T-cell (primary cell): Measurements from ENCODE around the gene MIPOL1. TPM values are rescaled to one million over a fixed set of nuclear protein-coding genes. Genes with fewer than 3 reads are reported as not detected.
"Not testable (repeated sequence)": the region's sequence is repeated elsewhere in the genome, so short reads cannot be mapped to it uniquely, and the experiment has no call there.

Experiments used
- ATAC-seq, 4 experiments: fragments of 200-7000 bp in 3 of 4; fragments of 150-1000 bp in 1 of 4; cut with Tn5 transposase; replicated peaks in 1 of 4; 1 replicate in 3 of 4; 2 replicates in 1 of 4; pipeline ENCODE4 v1.10.0; 2021; ENCODE audit warnings: moderate library complexity in 3 of 4, mild to moderate bottlenecking in 2 of 4, moderate number of reproducible peaks in 1 of 4
- CTCF ChIA-PET, 2 donors: fragments of 300-600 bp; sonication (Branson Sonifier 250); formaldehyde crosslinking; loops; one replicate each; lab custom pipeline; 2022; ENCODE audit warnings: antibody characterized with exemption in 2 of 2; lab: Charles Lee
- POLR2A ChIA-PET, 2 donors: fragments of 300-600 bp; sonication (Branson Sonifier 250); formaldehyde crosslinking; loops; one replicate each; lab custom pipeline; 2022; ENCODE audit warnings: antibody characterized with exemption in 2 of 2; lab: Charles Lee
- DNase-seq, 35 experiments: peaks; one replicate each; pipeline versions ENCODE4 v3.0.0 to v3.0.0-alpha.2; 2013 to 2023
- H3K27ac ChIP-seq: one replicate; pipeline ENCODE4 v1.5.1; 2013; ENCODE audit warnings: low read length
- H3K27me3 ChIP-seq, 2 experiments: replicated peaks in 1 of 2; 1 replicate in 1 of 2; 2 replicates in 1 of 2; pipeline versions ENCODE4 v1.6.1 to v1.7.0; 2013; ENCODE audit warnings: low read length in 1 of 2, mixed read lengths in 1 of 2; ENCODE audit not compliant: control insufficient read depth in 2 of 2, insufficient read depth in 2 of 2; ENCODE audit errors: extremely low read depth in 1 of 2
- H3K36me3 ChIP-seq, 2 donors: 1 replicate in 1 of 2; 2 replicates in 1 of 2; pipeline versions ENCODE4 v1.6.1 to v1.7.0; 2013; ENCODE audit warnings: low read length in 1 of 2; ENCODE audit not compliant: control insufficient read depth in 2 of 2, insufficient read depth in 1 of 2; ENCODE audit errors: extremely low read depth in 1 of 2
- H3K4me1 ChIP-seq, 2 experiments: 1 replicate in 1 of 2; 2 replicates in 1 of 2; pipeline versions ENCODE4 v1.6.1 to v1.7.0; 2013; ENCODE audit warnings: low read length in 2 of 2, mixed read lengths in 1 of 2; ENCODE audit not compliant: insufficient read depth in 2 of 2, control insufficient read depth in 1 of 2; ENCODE audit errors: extremely low read depth in 1 of 2
- H3K4me3 ChIP-seq, 2 donors: 1 replicate in 1 of 2; 2 replicates in 1 of 2; pipeline versions ENCODE4 v1.5.1 to v1.7.0; 2013; ENCODE audit warnings: mild to moderate bottlenecking in 2 of 2, low read length in 1 of 2, moderate library complexity in 1 of 2; ENCODE audit not compliant: control insufficient read depth in 1 of 2; ENCODE audit errors: extremely low read depth in 1 of 2
- H3K9me3 ChIP-seq: 2 replicates; pipeline ENCODE4 v1.7.0; 2013
- H3K27ac Mint-ChIP-seq, 2 donors: one replicate each; pipeline ENCODE4 v1.8.0; 2020 to 2021; ENCODE audit warnings: mild to moderate bottlenecking in 2 of 2, mixed read lengths in 2 of 2
- H3K27me3 Mint-ChIP-seq, 2 donors: one replicate each; pipeline ENCODE4 v1.8.0; 2021 to 2022; ENCODE audit warnings: mixed read lengths in 2 of 2
- H3K36me3 Mint-ChIP-seq: one replicate; pipeline ENCODE4 v1.8.0; 2021; ENCODE audit warnings: mixed read lengths
- H3K4me1 Mint-ChIP-seq, 3 donors: one replicate each; pipeline ENCODE4 v1.8.0; 2020 to 2022; ENCODE audit warnings: mixed read lengths in 3 of 3, mild to moderate bottlenecking in 1 of 3
- H3K4me3 Mint-ChIP-seq, 3 donors: one replicate each; pipeline ENCODE4 v1.8.0; 2020 to 2022; ENCODE audit warnings: mild to moderate bottlenecking in 3 of 3, mixed read lengths in 3 of 3, moderate library complexity in 3 of 3
- H3K9me3 Mint-ChIP-seq, 3 donors: one replicate each; pipeline ENCODE4 v1.8.0; 2020 to 2022; ENCODE audit warnings: mixed read lengths in 3 of 3
- WGBS: methylation state at CpG from one replicate; pipeline ENCODE4 v1.1.5; 2013; ENCODE audit warnings: missing lambda C conversion rate; ENCODE audit not compliant: insufficient coverage; 5-methylcytosine and 5-hydroxymethylcytosine counted together
- total RNA-seq, 35 experiments: library from RNA in 6 of 35; stranded (reverse) in 6 of 35; fragments of 120-200 nt in 1 of 35; gene quantifications; one replicate each; pipeline versions ENCODE4 v1.2.1 to v1.2.4 and lab custom pipeline; 2013 to 2026

The MIPOL1 gene
- total RNA-seq, 5 donors from 2014 or later (not counting 1 experiment from before 2014, with no cell fraction given), result 0.20 to 0.49 (median 0.29) TPM; not detected in 1

DNA sequence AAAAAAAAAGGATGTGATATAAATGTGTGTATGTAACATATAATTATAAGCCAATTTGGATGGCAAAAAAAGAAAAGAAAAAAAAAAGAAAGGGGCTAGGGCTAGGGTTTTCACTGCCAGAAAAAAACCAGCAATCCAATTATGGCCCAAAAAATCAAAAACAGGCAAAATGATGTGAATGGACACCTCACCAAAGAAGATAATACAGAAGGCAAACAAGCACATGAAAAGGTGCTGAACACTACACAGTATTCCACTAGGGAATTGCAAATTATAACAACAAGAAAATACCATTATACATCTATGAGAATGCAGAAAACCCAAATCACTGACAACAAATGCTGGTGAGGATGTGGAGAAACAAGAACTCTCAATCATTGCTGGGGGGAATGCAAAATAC, 12.1 kb upstream of the MIPOL1 start:
- DNase-seq (no peak), ATAC-seq (no peak)
- H3K4me1 Mint-ChIP-seq, result no peaks in the 10 kb centered on the region
- peaks cover 0 to 3% of the 10 kb centered on the region in 2 donors for H3K27me3 Mint-ChIP-seq
- Histone ChIP-seq H3K4me1 (no peaks in the 10 kb centered on the region), H3K27me3 (no peaks in the 10 kb centered on the region), H3K4me3 (no peak overlapping the region), H3K36me3 (no peaks in the 10 kb centered on the region), H3K27ac (no peak overlapping the region), H3K9me3 (no peaks in the 10 kb centered on the region)
- POLR2A ChIA-PET, result no interaction called here
- no peaks in the 10 kb centered on the region for H3K36me3 Mint-ChIP-seq
- no peak overlapping the region for H3K27ac Mint-ChIP-seq
- peaks cover 7 to 13% (median 12%) of the 10 kb centered on the region in 3 donors for H3K9me3 Mint-ChIP-seq
- H3K4me3 Mint-ChIP-seq, result no peak overlapping the region
- CTCF ChIA-PET, result no interaction called here

- peaks cover 7 to 18% (median 15%) of the 10 kb centered on the region in 3 donors for H3K9me3 Mint-ChIP-seq
- Histone ChIP-seq H3K9me3 (no peaks in the 10 kb centered on the region), H3K36me3 (no peaks in the 10 kb centered on the region), H3K27me3 (no peaks in the 10 kb centered on the region), H3K4me3 (no peak overlapping the region), H3K27ac (no peak overlapping the region), H3K4me1 (no peaks in the 10 kb centered on the region)
- peaks cover 0 to 3% of the 10 kb centered on the region in 2 donors for H3K27me3 Mint-ChIP-seq
- WGBS, result no CpG with 5 or more reads among the region's 1 CpG
- POLR2A ChIA-PET, result no interaction called here
- ATAC-seq (no peak), DNase-seq (no peak)
- CTCF ChIA-PET, result no interaction called here
- H3K4me1 Mint-ChIP-seq, result no peaks in the 10 kb centered on the region
- H3K4me3 Mint-ChIP-seq, result no peak overlapping the region
- no peaks in the 10 kb centered on the region for H3K36me3 Mint-ChIP-seq
- H3K27ac Mint-ChIP-seq, result no peak overlapping the region
These were observed 10.9 kb upstream of the MIPOL1 start for GRCh38 chr14:37186865-37187264.

- CTCF ChIA-PET, result no interaction called here
- peaks cover 4 to 15% (median 13%) of the 10 kb centered on the region in 3 donors for H3K9me3 Mint-ChIP-seq
- H3K4me3 Mint-ChIP-seq, result no peak overlapping the region
- POLR2A ChIA-PET, result no interaction called here
- Histone ChIP-seq H3K9me3 (no peaks in the 10 kb centered on the region), H3K27me3 (no peaks in the 10 kb centered on the region), H3K36me3 (no peaks in the 10 kb centered on the region), H3K4me1 (no peaks in the 10 kb centered on the region), H3K27ac (no peak overlapping the region), H3K4me3 (no peak overlapping the region)
- H3K36me3 Mint-ChIP-seq, result no peaks in the 10 kb centered on the region
- no peaks in the 10 kb centered on the region for H3K4me1 Mint-ChIP-seq
- DNase-seq, result no peak
- no peak for ATAC-seq
- H3K27ac Mint-ChIP-seq, result no peak overlapping the region
- no peaks in the 10 kb centered on the region for H3K27me3 Mint-ChIP-seq
- 13% methylated on average over 1 of the region's 3 CpGs for WGBS
These were observed 10.4 kb upstream of the MIPOL1 start for GRCh38 chr14:37187294-37187693.

- H3K9me3 ChIP-seq, H3K4me3 Mint-ChIP-seq, H3K27me3 ChIP-seq, H3K27me3 Mint-ChIP-seq, H3K27ac Mint-ChIP-seq, DNase-seq, H3K36me3 Mint-ChIP-seq, H3K4me1 ChIP-seq, POLR2A ChIA-PET, H3K4me1 Mint-ChIP-seq, H3K27ac ChIP-seq, ATAC-seq, H3K4me3 ChIP-seq, CTCF ChIA-PET, H3K36me3 ChIP-seq: not testable (repeated sequence)
- peaks cover 4 to 15% (median 13%) of the 10 kb centered on the region in 3 donors for H3K9me3 Mint-ChIP-seq
- WGBS, result 75% methylated on average over 7 of the region's 9 CpGs
These were observed 9.7 kb upstream of the MIPOL1 start for GRCh38 chr14:37187840-37188577.

GRCh38 chr14:37189733-37190132, 8.0 kb upstream of the MIPOL1 start:
- DNase-seq, ATAC-seq, H3K36me3 ChIP-seq, H3K9me3 ChIP-seq, H3K4me1 Mint-ChIP-seq, H3K4me3 Mint-ChIP-seq, H3K27me3 Mint-ChIP-seq, H3K27me3 ChIP-seq, H3K4me3 ChIP-seq, H3K4me1 ChIP-seq, H3K27ac ChIP-seq, H3K36me3 Mint-ChIP-seq, POLR2A ChIA-PET, H3K27ac Mint-ChIP-seq, CTCF ChIA-PET: not testable (repeated sequence)
- 100% methylated on average over 1 of the region's 2 CpGs for WGBS
- peaks cover 4 to 15% (median 13%) of the 10 kb centered on the region in 3 donors for H3K9me3 Mint-ChIP-seq

- no peaks in the 10 kb centered on the region for H3K9me3 ChIP-seq
- POLR2A ChIA-PET, result no interaction called here
- H3K27ac ChIP-seq, result no peak overlapping the region
- WGBS, result 67% methylated on average over 1 of the region's 2 CpGs
- peaks cover 0 to 4% of the 10 kb centered on the region in 2 experiments for H3K27me3 ChIP-seq
- no peaks in the 10 kb centered on the region for H3K36me3 ChIP-seq
- Mint-ChIP-seq H3K36me3 (no peaks in the 10 kb centered on the region), H3K9me3 (peaks cover 2 to 16% (median 3%) of the 10 kb centered on the region in 3 donors), H3K27me3 (peaks cover 16 to 17% of the 10 kb centered on the region in 2 donors), H3K4me3 (no peak overlapping the region), H3K4me1 (peaks cover 11 to 15% (median 15%) of the 10 kb centered on the region in 3 donors), H3K27ac (no peak overlapping the region)
- DNase-seq, result no peak
- CTCF ChIA-PET, result no interaction called here
- peaks cover 0 to 3% of the 10 kb centered on the region in 2 experiments for H3K4me1 ChIP-seq
- no peak overlapping the region for H3K4me3 ChIP-seq
- no peak for ATAC-seq
These were observed 3.0 kb upstream of the MIPOL1 start for GRCh38 chr14:37194698-37195097.
